HepG2 (cell line): ENCODE data around the gene CLDN7. TPM values are rescaled to one million over a fixed set of nuclear protein-coding genes. Genes with fewer than 3 reads are reported as not detected.

Experiments
- ATF4 ChIP-seq, 2 experiments: fragments of 450-650 bp in 1 of 2; sonication (generic) in 1 of 2; formaldehyde crosslinking; IDR thresholded peaks; 2 replicates each; pipeline versions ENCODE4 v1.5.0 to v1.8.0; 2020 to 2022; ENCODE audit warnings: mild to moderate bottlenecking in 1 of 2, missing genetic modification reagents in 1 of 2
- CSRNP1 ChIP-seq: sonication (generic); formaldehyde crosslinking; IDR thresholded peaks from 2 replicates; pipeline ENCODE4 v1.8.1; 2023; ENCODE audit warnings: mild to moderate bottlenecking, missing genetic modification reagents
- EP300 ChIP-seq, 3 experiments: sonication (generic) in 1 of 3; formaldehyde crosslinking in 1 of 3; IDR thresholded peaks; 2 replicates each; pipeline versions ENCODE4 v1.5.1 to v1.6.1; 2011 to 2020; ENCODE audit warnings: low read depth in 2 of 3, low read length in 2 of 3, borderline replicate concordance in 1 of 3, improper control_type of control experiment in 1 of 3, mild to moderate bottlenecking in 1 of 3, missing genetic modification reagents in 1 of 3, moderate library complexity in 1 of 3
- GABPA ChIP-seq, 2 experiments: IDR thresholded peaks; 2 replicates each; pipeline ENCODE4 v1.6.1; 2011 to 2016; ENCODE audit warnings: low read depth in 2 of 2, low read length in 1 of 2, missing biosample characterization in 1 of 2, missing genetic modification characterization in 1 of 2
- GFI1 ChIP-seq: sonication (generic); formaldehyde crosslinking; IDR thresholded peaks from 2 replicates; pipeline ENCODE4 v1.5.0; 2020; ENCODE audit warnings: missing genetic modification reagents, mild to moderate bottlenecking, borderline replicate concordance
- HDAC1 ChIP-seq: sonication (generic); formaldehyde crosslinking; IDR thresholded peaks from 2 replicates; pipeline ENCODE4 v1.5.1; 2020; ENCODE audit warnings: mild to moderate bottlenecking, missing genetic modification reagents
- NFYB ChIP-seq: sonication (generic); formaldehyde crosslinking; IDR thresholded peaks from 2 replicates; pipeline ENCODE4 v1.4.0; 2020; ENCODE audit warnings: missing genetic modification reagents
- PHB2 ChIP-seq: fragments of 450-650 bp; IDR thresholded peaks from 2 replicates; pipeline ENCODE4 v1.6.1; 2018; ENCODE audit not compliant: partially characterized antibody
- RNF219 ChIP-seq: sonication (generic); formaldehyde crosslinking; IDR thresholded peaks from 2 replicates; pipeline ENCODE4 v1.5.0; 2020; ENCODE audit warnings: mild to moderate bottlenecking, missing genetic modification reagents
- SALL1 ChIP-seq: sonication (generic); formaldehyde crosslinking; IDR thresholded peaks from 2 replicates; pipeline ENCODE4 v1.8.0; 2022; ENCODE audit warnings: mild to moderate bottlenecking, missing genetic modification reagents
- SIX1 ChIP-seq: sonication (generic); formaldehyde crosslinking; IDR thresholded peaks from 2 replicates; pipeline ENCODE4 v1.4.0; 2020; ENCODE audit warnings: missing genetic modification reagents, borderline replicate concordance
- TRIM24 ChIP-seq: sonication (generic); formaldehyde crosslinking; IDR thresholded peaks from 2 replicates; pipeline ENCODE4 v1.8.0; 2022; ENCODE audit warnings: mild to moderate bottlenecking, missing genetic modification reagents
- ZBTB10 ChIP-seq: sonication (generic); formaldehyde crosslinking; IDR thresholded peaks from 2 replicates; pipeline ENCODE4 v1.4.0; 2020; ENCODE audit warnings: missing genetic modification reagents, borderline replicate concordance
- ZFP36 ChIP-seq: fragments of 150-350 bp; IDR thresholded peaks from 2 replicates; pipeline ENCODE4 v1.6.1; 2018; ENCODE audit warnings: borderline replicate concordance, low read length, low read depth; ENCODE audit not compliant: partially characterized antibody
- ZFP62 ChIP-seq: sonication (generic); formaldehyde crosslinking; IDR thresholded peaks from 2 replicates; pipeline ENCODE4 v1.4.0; 2020; ENCODE audit warnings: missing genetic modification reagents
- ZNF232 ChIP-seq: sonication (generic); formaldehyde crosslinking; IDR thresholded peaks from 2 replicates; pipeline ENCODE4 v1.4.0; 2020; ENCODE audit warnings: missing genetic modification reagents, borderline replicate concordance
- ZNF263 ChIP-seq: sonication (generic); formaldehyde crosslinking; IDR thresholded peaks from 2 replicates; pipeline ENCODE4 v1.4.0; 2020; ENCODE audit warnings: missing genetic modification reagents
- ZNF773 ChIP-seq: sonication (generic); formaldehyde crosslinking; IDR thresholded peaks from 2 replicates; pipeline ENCODE4 v1.4.0; 2020; ENCODE audit warnings: missing genetic modification reagents, borderline replicate concordance
- ZSCAN9 ChIP-seq: IDR thresholded peaks from 2 replicates; pipeline ENCODE4 v1.6.1; 2016; ENCODE audit warnings: borderline replicate concordance
- polyA plus RNA-seq, 8 experiments: library from polyadenylated mRNA; depleted of rRNA in 3 of 8; stranded (reverse) in 7 of 8; unstranded in 1 of 8; fragments of >200 nt; fragmentation: Illumina TruSeq in 4 of 8; extraction: Trizol in 4 of 8; gene quantifications; 2 replicates each; pipeline versions ENCODE4 v1.2.1 to v1.2.3, GENCODE V29; 2011 to 2016; ENCODE audit warnings: low read depth in 4 of 8, missing spikeins in 1 of 8, mixed read lengths in 1 of 8; ENCODE audit not compliant: insufficient read depth in 1 of 8
- total RNA-seq, 5 experiments: library from RNA; depleted of rRNA; stranded (reverse); fragments of >200 nt; fragmentation: Illumina TruSeq; extraction: Trizol; gene quantifications; 2 replicates each; pipeline ENCODE4 v1.2.3, GENCODE V29; 2016; ENCODE audit warnings: low read depth in 1 of 5

The CLDN7 gene
- total and polyA plus RNA-seq, 2 of the 13 experiments (the other 11 are each of a cell fraction or from before 2014, with no cell fraction given) = not detected

- no peak for TF ChIP-seq EP300 (IDR thresholded peaks at IDR 0.05; ENCODE audit: low read depth in 2 of 2, low read length in 2 of 2)
- no peak for TF ChIP-seq EP300 (CRISPR knock-in tag; IDR thresholded peaks at IDR 0.05; ENCODE audit: borderline replicate concordance)
- no peak for TF ChIP-seq ZFP62 (CRISPR knock-in tag)
- peak; percentile 64 for TF ChIP-seq SALL1 (CRISPR knock-in tag)
- TF ChIP-seq RNF219 (CRISPR knock-in tag) = no peak
- TF ChIP-seq HDAC1 (CRISPR knock-in tag) = peak; percentile 52
- TF ChIP-seq ATF4 (CRISPR knock-in tag; IDR thresholded peaks at IDR 0.05) = peak in 1 of 2 experiments; percentile 73; a peak in 2 of 4 replicates
- 0 out of 2 replicates have a peak, but pooled peaks have one; percentile 3 for TF ChIP-seq NFYB (CRISPR knock-in tag)
- TF ChIP-seq SIX1 (CRISPR knock-in tag) = no peak
- no peak; the same call in 1 of the 2 replicates for TF ChIP-seq ZNF232 (CRISPR knock-in tag)
- peak; percentile 25; the same call in 1 of the 2 replicates for TF ChIP-seq GABPA (IDR thresholded peaks at IDR 0.05; ENCODE audit: low read depth, low read length)
- TF ChIP-seq GABPA (CRISPR knock-in tag; IDR thresholded peaks at IDR 0.05; ENCODE audit: low read depth) = peak; percentile 79
- no peak for TF ChIP-seq ZNF773 (CRISPR knock-in tag)
- no peak for TF ChIP-seq ZFP36
- TF ChIP-seq TRIM24 = no peak
- TF ChIP-seq PHB2 = no peak
- TF ChIP-seq ZNF263 = peak; percentile 41
- no peak for TF ChIP-seq CSRNP1 (CRISPR knock-in tag)
- no peak for TF ChIP-seq GFI1
- no peak for TF ChIP-seq ZSCAN9 (CRISPR knock-in tag)
- TF ChIP-seq ZBTB10 (CRISPR knock-in tag) = no peak
Observed at GRCh38 chr17:7219812-7220592, 42.3 kb downstream of the CLDN7 start, which contains the start of the genes ACADVL and DLG4 (continued).
